Mesothelial cell of epicardium (in vitro differentiated cells): ENCODE measurements around the gene BMERB1. TPM values are rescaled to one million over a fixed set of nuclear protein-coding genes. Genes with fewer than 3 reads are reported as not detected.

Experiments
- DNase-seq, 2 experiments: peaks; one replicate each; pipeline ENCODE4 v3.0.0; 2021; ENCODE audit warnings: low spot score in 2 of 2; ENCODE audit not compliant: unreplicated experiment in 2 of 2
- H3K27ac Mint-ChIP-seq: 2 replicates; pipeline ENCODE4 v1.8.0; 2021; ENCODE audit warnings: mixed read lengths
- H3K27me3 Mint-ChIP-seq: 2 replicates; pipeline ENCODE4 v1.8.0; 2021; ENCODE audit warnings: low read depth, mixed read lengths
- H3K36me3 Mint-ChIP-seq: 2 replicates; pipeline ENCODE4 v1.8.0; 2021; ENCODE audit warnings: mixed read lengths
- H3K4me1 Mint-ChIP-seq: 2 replicates; pipeline ENCODE4 v1.8.0; 2021; ENCODE audit warnings: mixed read lengths
- H3K4me3 Mint-ChIP-seq: 2 replicates; pipeline ENCODE4 v1.8.0; 2021; ENCODE audit warnings: mild to moderate bottlenecking, moderate library complexity, mixed read lengths
- H3K9me3 Mint-ChIP-seq: 2 replicates; pipeline ENCODE4 v1.8.0; 2021; ENCODE audit warnings: mixed read lengths
- CTCF ChIP-seq: fragments of 200-600 bp; sonication (generic); IDR thresholded peaks from one replicate; pipeline ENCODE4 v1.5.0; 2021; ENCODE audit warnings: antibody characterized with exemption; ENCODE audit not compliant: unreplicated experiment
- total RNA-seq: library from RNA; stranded (reverse); gene quantifications from 3 replicates; pipeline ENCODE4 v1.2.1, GENCODE V29; 2021

BMERB1 gene
- total RNA-seq, 1 donor from 2014 or later = 3.9 TPM

- Mint-ChIP-seq H3K4me3 (no peak overlapping the region), H3K4me1 (peaks cover 4% of the 10 kb centered on the region)
Observed at GRCh38 chr16:15526731-15527130, 92.3 kb downstream of the BMERB1 start.

GRCh38 chr16:15529673-15530072, 95.3 kb downstream of the BMERB1 start:
- H3K27me3 Mint-ChIP-seq = peaks cover 17% of the 10 kb centered on the region
- H3K4me3 Mint-ChIP-seq = no peak overlapping the region
- no peaks in the 10 kb centered on the region for H3K4me1 Mint-ChIP-seq
- no peak for DNase-seq
- TF ChIP-seq CTCF = no peak
- H3K36me3 Mint-ChIP-seq = no peaks in the 10 kb centered on the region
- no peaks in the 10 kb centered on the region for H3K9me3 Mint-ChIP-seq
- H3K27ac Mint-ChIP-seq = no peak overlapping the region

More at GRCh38 chr16:15526731-15527130, 92.3 kb downstream of the BMERB1 start:
- Mint-ChIP-seq H3K27ac (no peak overlapping the region), H3K36me3 (no peaks in the 10 kb centered on the region), H3K9me3 (no peaks in the 10 kb centered on the region), H3K27me3 (peaks cover 28% of the 10 kb centered on the region)
- TF ChIP-seq CTCF = no peak
- DNase-seq = no peak

- no peak overlapping the region for H3K27ac Mint-ChIP-seq
- no peak for DNase-seq
- H3K27me3 Mint-ChIP-seq = peaks cover 15% of the 10 kb centered on the region
- no peaks in the 10 kb centered on the region for H3K9me3 Mint-ChIP-seq
- TF ChIP-seq CTCF = no peak
- H3K4me3 Mint-ChIP-seq = no peak overlapping the region
- no peaks in the 10 kb centered on the region for H3K36me3 Mint-ChIP-seq
- H3K4me1 Mint-ChIP-seq = no peaks in the 10 kb centered on the region
Observed at GRCh38 chr16:15530085-15530484, 95.7 kb downstream of the BMERB1 start.

- no peak for TF ChIP-seq CTCF
- H3K27me3 Mint-ChIP-seq = peaks cover 20% of the 10 kb centered on the region
- H3K27ac Mint-ChIP-seq = no peak overlapping the region
- DNase-seq = no peak
- H3K4me1 Mint-ChIP-seq = no peaks in the 10 kb centered on the region
- no peaks in the 10 kb centered on the region for H3K9me3 Mint-ChIP-seq
- no peak overlapping the region for H3K4me3 Mint-ChIP-seq
- no peaks in the 10 kb centered on the region for H3K36me3 Mint-ChIP-seq
Observed at GRCh38 chr16:15532825-15533224, 98.4 kb downstream of the BMERB1 start.

- no peak overlapping the region for H3K4me3 Mint-ChIP-seq
- no peaks in the 10 kb centered on the region for H3K4me1 Mint-ChIP-seq
- no peak for TF ChIP-seq CTCF
- peaks cover 17% of the 10 kb centered on the region for H3K27me3 Mint-ChIP-seq
- no peaks in the 10 kb centered on the region for H3K9me3 Mint-ChIP-seq
- no peak overlapping the region for H3K27ac Mint-ChIP-seq
- no peaks in the 10 kb centered on the region for H3K36me3 Mint-ChIP-seq
- no peak for DNase-seq
Observed at GRCh38 chr16:15533386-15533785, 99.0 kb downstream of the BMERB1 start.

- H3K27me3 Mint-ChIP-seq = peaks cover 11% of the 10 kb centered on the region
- no peaks in the 10 kb centered on the region for H3K9me3 Mint-ChIP-seq
- H3K4me3 Mint-ChIP-seq = no peak overlapping the region
- H3K27ac Mint-ChIP-seq = no peak overlapping the region
- no peak for DNase-seq
- H3K4me1 Mint-ChIP-seq = no peaks in the 10 kb centered on the region
- no peaks in the 10 kb centered on the region for H3K36me3 Mint-ChIP-seq
- TF ChIP-seq CTCF = no peak
Observed at GRCh38 chr16:15535772-15536171, 101.4 kb downstream of the BMERB1 start.
